IPS DF 4.7 (cell line): Measurements from ENCODE around the gene CST6.

ENCODE experiments used
- DNase-seq: peaks from one replicate; pipeline ENCODE4 v3.0.0-alpha.2; 2013; ENCODE audit warnings: low spot score; ENCODE audit errors: extremely low read depth

Gene CST6

GRCh38 chr11:66011785-66012303, at the start of gene CST6:
TSS of gene CST6 (plus strand) at chr11:66012008. CDS start at chr11:66012045, 37 bp downstream.
- DNase-seq: no peak

- DNase-seq: no peak
Observed at GRCh38 chr11:65962141-65962564, 49.7 kb upstream of the CST6 start.

GRCh38 chr11:65964906-65965305, 46.9 kb upstream of the CST6 start:
- DNase-seq: no peak

GRCh38 chr11:65965986-65966762, 45.6 kb upstream of the CST6 start:
- DNase-seq: no peak

GRCh38 chr11:65967329-65967934, 44.4 kb upstream of the CST6 start:
- no peak for DNase-seq

GRCh38 chr11:65968600-65969482, 43.0 kb upstream of the CST6 start:
- DNase-seq: no peak

GRCh38 chr11:65972116-65972515, 39.7 kb upstream of the CST6 start:
- DNase-seq: no peak

- DNase-seq: no peak
Observed at GRCh38 chr11:65973439-65974110, 38.2 kb upstream of the CST6 start.

GRCh38 chr11:65975771-65976170, 36.0 kb upstream of the CST6 start:
- DNase-seq: no peak

GRCh38 chr11:65976216-65977176, 35.3 kb upstream of the CST6 start:
- no peak for DNase-seq

- DNase-seq: no peak
Observed at GRCh38 chr11:65977621-65978390, 34.0 kb upstream of the CST6 start.

GRCh38 chr11:65978391-65979238, 33.2 kb upstream of the CST6 start:
- no peak for DNase-seq

- DNase-seq: no peak
Observed at GRCh38 chr11:65979261-65979759, 32.5 kb upstream of the CST6 start.

GRCh38 chr11:65981101-65981740, 30.6 kb upstream of the CST6 start:
- DNase-seq: no peak

GRCh38 chr11:65981972-65982823, 29.6 kb upstream of the CST6 start:
- no peak for DNase-seq

- no peak for DNase-seq
Observed at GRCh38 chr11:65982824-65983588, 28.8 kb upstream of the CST6 start.
